OCI-LY7 (cell line): ENCODE data around the gene KLK15. TPM values are rescaled to one million over a fixed set of nuclear protein-coding genes. Genes with fewer than 3 reads are reported as not detected.

ENCODE experiments used
- BruUV-seq: library from RNA; stranded (reverse); fragments of 400-500 nt; replicated peaks from 2 replicates; lab custom pipeline; 2021; lab: Mats Ljungman, UMichigan
- CTCF ChIA-PET: fragments of 300-600 bp; sonication (Branson Sonifier 250); formaldehyde crosslinking; loops from one replicate; lab custom pipeline; 2022; ENCODE audit warnings: antibody characterized with exemption; ENCODE audit not compliant: unreplicated experiment; lab: Charles Lee
- POLR2A ChIA-PET: fragments of 300-600 bp; sonication (Branson Sonifier 250); formaldehyde crosslinking; loops from one replicate; lab custom pipeline; 2022; ENCODE audit warnings: antibody characterized with exemption; lab: Charles Lee
- DNase-seq: peaks from one replicate; pipeline ENCODE4 v3.0.0-alpha.2; 2015; ENCODE audit warnings: low spot score
- H2AFZ ChIP-seq: fragments of 200-600 bp; sonication (generic), shearing (Covaris generic); 2 replicates; pipeline ENCODE4 v1.6.1; 2014; ENCODE audit warnings: mild to moderate bottlenecking, antibody characterized with exemption, low read length, moderate library complexity
- H3K27ac ChIP-seq: fragments of 200-600 bp; sonication (generic); 2 replicates; pipeline ENCODE4 v1.5.1; 2014; ENCODE audit warnings: mixed run types, low read depth, mild to moderate bottlenecking, moderate library complexity, low read length, inconsistent platforms; ENCODE audit not compliant: poor library complexity, severe bottlenecking
- H3K36me3 ChIP-seq: fragments of 200-600 bp; sonication (generic); 2 replicates; pipeline ENCODE4 v1.6.1; 2014; ENCODE audit warnings: mild to moderate bottlenecking, antibody characterized with exemption, low read length, moderate library complexity, mixed read lengths; ENCODE audit not compliant: insufficient read depth
- H3K4me1 ChIP-seq: fragments of 200-600 bp; sonication (generic); 2 replicates; pipeline ENCODE4 v1.5.1; 2014; ENCODE audit warnings: mild to moderate bottlenecking, low read length; ENCODE audit not compliant: insufficient read depth, poor library complexity, severe bottlenecking
- H3K4me2 ChIP-seq: fragments of 200-600 bp; sonication (generic); 2 replicates; pipeline ENCODE4 v1.6.1; 2014; ENCODE audit warnings: mild to moderate bottlenecking, low read length
- H3K4me3 ChIP-seq: fragments of 200-600 bp; sonication (generic); 2 replicates; pipeline ENCODE4 v1.5.1; 2014; ENCODE audit warnings: mild to moderate bottlenecking, low read depth, low read length; ENCODE audit not compliant: poor library complexity, severe bottlenecking
- H3K79me2 ChIP-seq: fragments of 200-600 bp; sonication (generic); 2 replicates; pipeline ENCODE4 v1.6.1; 2016; ENCODE audit warnings: low read depth, mild to moderate bottlenecking, low read length, moderate library complexity, mixed read lengths; ENCODE audit not compliant: insufficient read depth
- H3K9me2 ChIP-seq: fragments of 200-600 bp; sonication (generic); 2 replicates; pipeline ENCODE4 v1.6.1; 2016; ENCODE audit warnings: mild to moderate bottlenecking, low read length, mixed read lengths; ENCODE audit not compliant: insufficient read depth
- H3K9me3 ChIP-seq: fragments of 200-600 bp; sonication (generic); 2 replicates; pipeline ENCODE4 v1.6.1; 2014; ENCODE audit warnings: mild to moderate bottlenecking, mixed run types, low read length, mixed read lengths
- H4K20me1 ChIP-seq: fragments of 200-600 bp; sonication (generic); 2 replicates; pipeline ENCODE4 v1.6.1; 2014; ENCODE audit warnings: mild to moderate bottlenecking, antibody characterized with exemption, low read length, moderate library complexity, mixed read lengths; ENCODE audit not compliant: insufficient read depth
- CTCF ChIP-seq: fragments of 200-600 bp; sonication (generic); conservative IDR thresholded peaks from 2 replicates; pipeline ENCODE4 v1.5.1; 2014; ENCODE audit warnings: mild to moderate bottlenecking, antibody characterized with exemption, low read length, moderate library complexity, mixed read lengths
- EZH2phosphoT487 ChIP-seq: fragments of 200-600 bp; sonication (generic); IDR thresholded peaks from 2 replicates; pipeline ENCODE4 v1.6.1; 2018; ENCODE audit warnings: low read depth, borderline replicate concordance, mild to moderate bottlenecking, mixed run types, antibody characterized with exemption, low read length, moderate library complexity, mixed read lengths
- intact Hi-C: fragments of 100-400 bp; cut with micrococcal nuclease; formaldehyde crosslinking; loops from one replicate; pipeline ENCODE4 v1.10.0; 2022; ENCODE audit not compliant: unreplicated experiment
- total RNA-seq, 2 experiments: library from RNA; depleted of rRNA in 1 of 2; stranded (reverse); fragments of >200 nt in 1 of 2; shearing (Covaris generic) in 1 of 2; gene quantifications; 2 replicates each; pipeline ENCODE4 v1.2.3, GENCODE V29; 2014 to 2022

Gene KLK15
- total RNA-seq, 2 experiments from 2014 or later, result not detected

GRCh38 chr19:50801107-50801506 is 32.3 kb downstream of the KLK15 start:
- H3K4me3 ChIP-seq, result no peak overlapping the region
- peaks cover 76% of the 10 kb centered on the region for H3K36me3 ChIP-seq
- POLR2A ChIA-PET, result no interaction called here
- peaks cover 43% of the 10 kb centered on the region for H4K20me1 ChIP-seq
- H2AFZ ChIP-seq, result no peak overlapping the region
- H3K27ac ChIP-seq, result no peak overlapping the region
- DNase-seq, result no peak
- TF ChIP-seq EZH2phosphoT487 (no peak), CTCF (no peak)
- peak overlapping the region; percentile 31; the same call in 1 of the 2 replicates for H3K4me2 ChIP-seq
- TSS peak; percentile 41 for BruUV-seq
- H3K9me2 ChIP-seq, result no peaks in the 10 kb centered on the region
- H3K4me1 ChIP-seq, result peaks cover 22% of the 10 kb centered on the region
- intact Hi-C loops, result loop anchor here (10.0 kb wide), 1 partner anchor 456 kb away; no protein-coding TSS in a partner anchor
- H3K79me2 ChIP-seq, result peaks cover 45% of the 10 kb centered on the region
- H3K9me3 ChIP-seq, result no peaks in the 10 kb centered on the region
- CTCF ChIA-PET, result no interaction called here

DNA sequence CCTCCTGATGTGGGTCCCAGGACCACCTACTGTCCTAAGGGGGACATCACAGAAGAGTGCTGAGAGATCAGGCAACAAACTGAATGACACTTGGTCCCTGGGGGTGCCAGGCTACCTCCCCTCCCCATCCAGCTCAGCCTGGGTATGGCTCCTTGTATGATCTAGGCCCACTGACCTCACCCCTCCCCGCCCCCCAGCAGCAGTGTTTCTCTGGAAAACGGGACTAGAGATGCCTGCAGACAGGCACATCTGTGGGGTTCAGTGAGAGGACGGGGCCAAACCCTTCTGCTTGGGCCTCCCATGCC is 33.9 kb downstream of the KLK15 start:
- no peak overlapping the region for H3K27ac ChIP-seq
- peaks cover 43% of the 10 kb centered on the region for H4K20me1 ChIP-seq
- ChIA-PET CTCF (no interaction called here), POLR2A (no interaction called here)
- BruUV-seq, result no TSS peak
- DNase-seq, result no peak
- H3K4me2 ChIP-seq, result no peak overlapping the region
- TF ChIP-seq EZH2phosphoT487 (no peak), CTCF (no peak)
- H3K79me2 ChIP-seq, result peaks cover 45% of the 10 kb centered on the region
- H3K36me3 ChIP-seq, result peaks cover 88% of the 10 kb centered on the region
- no peak overlapping the region for H2AFZ ChIP-seq
- H3K9me3 ChIP-seq, result no peaks in the 10 kb centered on the region
- intact Hi-C loops, result no loop called here
- no peaks in the 10 kb centered on the region for H3K9me2 ChIP-seq
- H3K4me3 ChIP-seq, result no peak overlapping the region
- H3K4me1 ChIP-seq, result peaks cover 20% of the 10 kb centered on the region

DNA sequence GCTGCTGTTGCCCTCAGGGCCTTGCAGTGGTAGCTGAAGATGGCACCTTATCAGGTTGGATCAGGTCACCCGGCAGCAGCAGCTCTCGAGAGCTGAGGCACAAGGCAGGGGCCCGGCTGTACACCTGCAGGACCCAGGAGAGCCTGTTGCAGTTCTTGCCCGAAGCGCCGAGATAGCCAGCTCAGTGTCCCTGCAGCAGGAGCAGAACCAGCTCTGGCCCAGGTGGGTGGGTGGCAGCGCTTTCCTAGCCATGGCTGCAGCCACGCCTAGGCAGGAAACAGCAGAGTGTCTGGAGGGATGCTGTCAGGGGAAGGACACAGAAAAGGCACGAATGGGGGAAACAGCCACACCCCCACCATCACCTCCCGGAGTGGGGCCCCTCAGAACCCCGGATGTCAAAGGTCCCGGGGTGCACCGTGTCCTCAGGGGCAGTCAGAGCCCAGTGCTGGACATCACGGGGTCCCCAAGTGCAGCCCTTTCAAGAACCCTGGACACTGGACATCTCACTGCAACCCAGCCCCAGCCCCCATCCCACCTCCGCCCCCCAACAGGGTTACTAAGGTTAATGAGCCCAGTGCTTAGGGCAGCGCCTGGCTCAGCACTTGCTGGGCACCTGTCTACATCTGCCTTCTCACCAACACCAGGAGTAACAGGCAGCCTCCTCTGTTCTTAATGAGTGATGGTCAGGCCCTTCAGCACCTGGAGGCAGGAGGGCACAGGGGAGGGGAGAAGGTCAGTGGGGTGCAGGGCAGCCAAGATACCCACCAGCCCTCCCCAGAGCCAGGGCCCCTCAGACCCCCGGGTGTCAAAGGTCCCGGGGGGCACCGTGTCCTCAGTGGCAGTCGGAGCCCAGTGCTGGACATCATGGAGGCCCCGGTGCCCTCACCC is 34.5 kb downstream of the KLK15 start:
- Histone ChIP-seq H3K9me2 (no peaks in the 10 kb centered on the region), H3K27ac (no peak overlapping the region), H3K4me3 (no peak overlapping the region), H3K9me3 (no peaks in the 10 kb centered on the region), H2AFZ (no peak overlapping the region), H3K79me2 (peaks cover 39% of the 10 kb centered on the region), H3K4me2 (no peak overlapping the region), H4K20me1 (peaks cover 42% of the 10 kb centered on the region), H3K36me3 (peaks cover 87% of the 10 kb centered on the region), H3K4me1 (peaks cover 24% of the 10 kb centered on the region)
- ChIA-PET CTCF (no interaction called here), POLR2A (no interaction called here)
- no peak for DNase-seq
- TF ChIP-seq EZH2phosphoT487, result no peak
- TF ChIP-seq CTCF, result no peak
- no TSS peak for BruUV-seq
- intact Hi-C loops, result no loop called here
